HepG2 (cell line): Measurements from ENCODE around the gene ALDH1L2. TPM values are rescaled to one million over a fixed set of nuclear protein-coding genes. Genes with fewer than 3 reads are reported as not detected.

Experiments
- BORCS8-MEF2B ChIP-seq: sonication (generic); formaldehyde crosslinking; IDR thresholded peaks from 2 replicates; pipeline ENCODE4 v1.8.0; 2022; ENCODE audit warnings: mild to moderate bottlenecking, missing genetic modification reagents
- ELF3 ChIP-seq: IDR thresholded peaks from 2 replicates; pipeline ENCODE4 v1.6.1; 2016; ENCODE audit warnings: missing genetic modification reagents, missing compliant biosample characterization
- GLMP ChIP-seq: sonication (generic); formaldehyde crosslinking; IDR thresholded peaks from 2 replicates; pipeline ENCODE4 v1.9.0; 2021; ENCODE audit warnings: missing genetic modification reagents, mild to moderate bottlenecking, borderline replicate concordance
- KDM4B ChIP-seq: sonication (generic); formaldehyde crosslinking; IDR thresholded peaks from 2 replicates; pipeline ENCODE4 v1.4.0; 2020; ENCODE audit warnings: missing genetic modification reagents
- KMT2A ChIP-seq: sonication (generic); formaldehyde crosslinking; IDR thresholded peaks from 2 replicates; pipeline ENCODE4 v1.4.0; 2020; ENCODE audit warnings: missing genetic modification reagents
- PLSCR1 ChIP-seq: sonication (generic); formaldehyde crosslinking; IDR thresholded peaks from 2 replicates; pipeline ENCODE4 v1.5.0; 2020; ENCODE audit warnings: missing genetic modification reagents, mild to moderate bottlenecking, borderline replicate concordance
- REST ChIP-seq, 2 experiments: IDR thresholded peaks; 2 replicates each; pipeline ENCODE4 v1.6.1; 2011 to 2012; ENCODE audit warnings: low read length in 2 of 2, borderline replicate concordance in 1 of 2, low read depth in 1 of 2, mild to moderate bottlenecking in 1 of 2, moderate library complexity in 1 of 2
- RNF2 ChIP-seq: fragments of 450-650 bp; conservative IDR thresholded peaks from 2 replicates; pipeline ENCODE4 v1.6.1; 2016; ENCODE audit warnings: low read depth
- SOX6 ChIP-seq, 2 experiments: fragments of 450-650 bp in 1 of 2; sonication (generic) in 1 of 2; formaldehyde crosslinking in 1 of 2; IDR thresholded peaks; 2 replicates each; pipeline versions ENCODE4 v1.4.0 to v1.6.1; 2017 to 2020; ENCODE audit warnings: antibody characterized with exemption in 1 of 2, mild to moderate bottlenecking in 1 of 2, missing genetic modification reagents in 1 of 2
- SYNCRIP ChIP-seq: fragments of 200-400 bp; formaldehyde crosslinking; IDR thresholded peaks from 2 replicates; pipeline ENCODE4 v1.6.1; 2018; ENCODE audit warnings: mild to moderate bottlenecking, low read depth, low read length; ENCODE audit not compliant: insufficient read depth
- TAF1 ChIP-seq: sonication (generic); formaldehyde crosslinking; IDR thresholded peaks from 2 replicates; pipeline ENCODE4 v1.4.0; 2020; ENCODE audit warnings: missing genetic modification reagents
- TFE3 ChIP-seq: IDR thresholded peaks from 2 replicates; pipeline ENCODE4 v1.6.1; 2016
- ZNF292 ChIP-seq: sonication (generic); formaldehyde crosslinking; IDR thresholded peaks from 2 replicates; pipeline ENCODE4 v1.8.1; 2022; ENCODE audit warnings: mild to moderate bottlenecking, low read depth, missing genetic modification reagents, borderline replicate concordance
- ZNF468 ChIP-seq: sonication (generic); formaldehyde crosslinking; IDR thresholded peaks from 2 replicates; pipeline ENCODE4 v1.8.0; 2022; ENCODE audit warnings: mild to moderate bottlenecking, moderate library complexity, missing genetic modification reagents
- ZNF740 ChIP-seq: sonication (generic); formaldehyde crosslinking; IDR thresholded peaks from 2 replicates; pipeline ENCODE4 v1.4.0; 2020; ENCODE audit warnings: missing genetic modification reagents
- polyA plus RNA-seq, 8 experiments: library from polyadenylated mRNA; depleted of rRNA in 3 of 8; stranded (reverse) in 7 of 8; unstranded in 1 of 8; fragments of >200 nt; fragmentation: Illumina TruSeq in 4 of 8; extraction: Trizol in 4 of 8; gene quantifications; 2 replicates each; pipeline versions ENCODE4 v1.2.1 to v1.2.3, GENCODE V29; 2011 to 2016; ENCODE audit warnings: low read depth in 4 of 8, missing spikeins in 1 of 8, mixed read lengths in 1 of 8; ENCODE audit not compliant: insufficient read depth in 1 of 8
- total RNA-seq, 5 experiments: library from RNA; depleted of rRNA; stranded (reverse); fragments of >200 nt; fragmentation: Illumina TruSeq; extraction: Trizol; gene quantifications; 2 replicates each; pipeline ENCODE4 v1.2.3, GENCODE V29; 2016; ENCODE audit warnings: low read depth in 1 of 5
- TF ChIP-seq, protein P1 (sequence below): fragments of 450-650 bp; IDR thresholded peaks from 2 replicates; pipeline ENCODE4 v1.6.1; 2017; ENCODE audit warnings: mild to moderate bottlenecking

Gene ALDH1L2
- total and polyA plus RNA-seq, 2 of the 13 experiments (the other 11 are each of a cell fraction or from before 2014, with no cell fraction given): 0.40 to 4.6 TPM

DNA sequence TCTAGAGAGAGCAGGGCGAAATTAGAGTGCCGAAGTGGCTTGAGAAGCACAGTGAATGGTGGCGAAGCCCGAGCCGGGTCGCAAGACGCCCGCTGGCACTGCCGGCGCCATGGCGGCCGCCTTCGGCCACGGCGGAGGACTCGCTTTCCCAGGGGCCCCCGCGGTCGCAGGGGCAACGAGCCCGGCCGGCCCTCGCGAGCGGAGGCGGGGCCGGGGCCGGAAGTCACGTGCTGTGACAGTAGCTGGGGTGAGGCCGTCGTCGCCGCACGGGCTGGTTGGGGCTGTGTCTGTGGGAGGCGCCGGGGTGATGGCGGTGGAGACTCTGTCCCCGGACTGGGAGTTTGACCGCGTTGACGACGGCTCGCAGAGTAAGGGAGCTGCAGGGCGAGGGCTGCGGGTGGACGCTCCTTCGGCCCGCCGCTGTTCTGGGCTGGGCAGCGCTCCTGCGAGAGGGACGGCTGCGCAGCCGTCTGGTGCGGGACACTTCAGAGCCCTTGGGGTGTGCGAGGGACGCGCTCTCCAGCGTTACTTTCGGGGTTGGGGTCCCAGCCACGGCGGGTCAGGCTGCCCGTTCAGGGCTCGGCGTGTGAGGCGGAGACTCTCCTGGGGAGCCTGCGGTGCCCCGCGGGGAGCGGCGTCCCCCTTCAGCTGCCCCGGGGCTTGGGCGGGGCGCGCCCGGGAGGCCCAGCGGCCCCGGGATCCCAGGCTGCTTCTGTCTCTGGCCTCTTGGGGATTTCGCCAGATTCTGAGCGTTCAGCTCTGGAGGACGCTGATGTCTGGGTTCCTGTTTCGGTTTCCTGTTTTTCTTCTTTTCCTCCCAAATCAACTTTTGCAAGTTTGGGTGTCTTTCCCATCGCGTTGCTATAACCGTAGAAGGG is 23.5 kb upstream of the ALDH1L2 start, which contains the start of gene WASHC4 (continued):
- TF ChIP-seq ZNF292 (CRISPR knock-in tag) (no peak), RNF2 (peak; percentile 90; the same call in 1 of the 2 replicates), SOX6 (IDR thresholded peaks at IDR 0.05) (no peak), SOX6 (CRISPR knock-in tag; IDR thresholded peaks at IDR 0.05) (peak; percentile 79), PLSCR1 (CRISPR knock-in tag) (no peak; the same call in 1 of the 2 replicates), ELF3 (peak; percentile 69; the same call in 1 of the 2 replicates), REST (IDR thresholded peaks at IDR 0.05; ENCODE audit: borderline replicate concordance in 1 of 2, low read depth in 1 of 2, low read length in 2 of 2) (peak in 1 of 2 experiments; percentile 14; a peak in 1 of 4 replicates), TAF1 (peak; percentile 96), ZNF740 (no peak; the same call in 1 of the 2 replicates), KMT2A (CRISPR knock-in tag) (peak; percentile 94; the same call in 1 of the 2 replicates), GLMP (no peak; the same call in 1 of the 2 replicates), KDM4B (no peak), BORCS8-MEF2B (CRISPR knock-in tag) (peak; percentile 93), TFE3 (CRISPR knock-in tag) (peak; percentile 95), ZNF468 (CRISPR knock-in tag) (no peak), SYNCRIP (no peak)
- TF ChIP-seq, protein P1, sequence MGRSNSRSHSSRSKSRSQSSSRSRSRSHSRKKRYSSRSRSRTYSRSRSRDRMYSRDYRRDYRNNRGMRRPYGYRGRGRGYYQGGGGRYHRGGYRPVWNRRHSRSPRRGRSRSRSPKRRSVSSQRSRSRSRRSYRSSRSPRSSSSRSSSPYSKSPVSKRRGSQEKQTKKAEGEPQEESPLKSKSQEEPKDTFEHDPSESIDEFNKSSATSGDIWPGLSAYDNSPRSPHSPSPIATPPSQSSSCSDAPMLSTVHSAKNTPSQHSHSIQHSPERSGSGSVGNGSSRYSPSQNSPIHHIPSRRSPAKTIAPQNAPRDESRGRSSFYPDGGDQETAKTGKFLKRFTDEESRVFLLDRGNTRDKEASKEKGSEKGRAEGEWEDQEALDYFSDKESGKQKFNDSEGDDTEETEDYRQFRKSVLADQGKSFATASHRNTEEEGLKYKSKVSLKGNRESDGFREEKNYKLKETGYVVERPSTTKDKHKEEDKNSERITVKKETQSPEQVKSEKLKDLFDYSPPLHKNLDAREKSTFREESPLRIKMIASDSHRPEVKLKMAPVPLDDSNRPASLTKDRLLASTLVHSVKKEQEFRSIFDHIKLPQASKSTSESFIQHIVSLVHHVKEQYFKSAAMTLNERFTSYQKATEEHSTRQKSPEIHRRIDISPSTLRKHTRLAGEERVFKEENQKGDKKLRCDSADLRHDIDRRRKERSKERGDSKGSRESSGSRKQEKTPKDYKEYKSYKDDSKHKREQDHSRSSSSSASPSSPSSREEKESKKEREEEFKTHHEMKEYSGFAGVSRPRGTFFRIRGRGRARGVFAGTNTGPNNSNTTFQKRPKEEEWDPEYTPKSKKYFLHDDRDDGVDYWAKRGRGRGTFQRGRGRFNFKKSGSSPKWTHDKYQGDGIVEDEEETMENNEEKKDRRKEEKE: no peak
